Measurements from ENCODE around the gene RBP4. TPM values are rescaled to one million over a fixed set of nuclear protein-coding genes. Genes with fewer than 3 reads are reported as not detected.

The RBP4 gene
- total and polyA plus RNA-seq, 9 of the 15 experiments (the other 6 are each of a cell fraction or from before 2014, with no cell fraction given), result 0.91 TPM; not detected in 8

DNA sequence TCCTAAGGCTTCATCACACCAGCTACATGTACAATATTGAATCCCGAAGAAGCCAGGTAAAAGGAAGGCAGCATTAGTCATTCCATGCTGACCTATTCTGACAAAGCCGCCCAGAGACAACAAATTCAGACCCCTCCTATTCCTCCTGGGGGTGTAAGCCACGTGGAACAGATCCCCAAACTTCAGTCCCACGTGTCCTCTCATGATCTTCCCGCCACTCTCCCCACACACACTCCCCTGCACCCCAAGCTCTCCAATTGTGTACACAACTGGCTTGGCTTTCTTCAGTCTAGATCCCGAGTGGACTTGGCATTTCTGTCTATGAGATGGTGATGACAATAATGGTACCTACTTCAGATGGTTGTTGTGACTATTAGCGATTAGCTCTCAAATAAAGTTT lies 19.9 kb upstream of the RBP4 start:
- Histone ChIP-seq H2AFZ (ENCODE audit: low read depth, low read length) (no peak overlapping the region), H4K20me1 (replicated peaks; ENCODE audit: control insufficient read depth, insufficient read depth, low read length) (no peaks in the 10 kb centered on the region), H3K9ac (ENCODE audit: insufficient read depth in 1 of 2, low read depth in 2 of 2, low read length in 2 of 2) (no peak overlapping the region), H3K4me2 (ENCODE audit: insufficient read depth, low read length) (no peak overlapping the region), H3K27ac (ENCODE audit: extremely low read depth, low read depth, low read length) (no peak overlapping the region), H3K36me3 (ENCODE audit: control insufficient read depth, insufficient read depth, low read length) (no peaks in the 10 kb centered on the region), H3K4me3 (no peak overlapping the region), H3K4me1 (replicated peaks in 1 of 2; ENCODE audit: control insufficient read depth in 2 of 2, insufficient read depth in 2 of 2, low read length in 2 of 2) (no peaks in the 10 kb centered on the region), H3K79me2 (ENCODE audit: control insufficient read depth, insufficient read depth, low read length) (no peaks in the 10 kb centered on the region), H3K9me1 (ENCODE audit: control insufficient read depth, insufficient read depth, low read length) (no peaks in the 10 kb centered on the region), H3K9me3 (replicated peaks; ENCODE audit: control insufficient read depth, insufficient read depth, low read depth, low read length) (no peaks in the 10 kb centered on the region), H3K27me3 (ENCODE audit: control insufficient read depth in 2 of 2, insufficient read depth in 2 of 2, low read length in 2 of 2) (peaks cover 2 to 11% of the 10 kb centered on the region in 2 experiments; a peak in 2 of 5 replicates)
- FAIRE-seq (no peak), ATAC-seq (no peak), DNase-seq (ENCODE audit: extremely low read depth in 1 of 4, low spot score in 3 of 4) (no peak)
- intact Hi-C loops (cut with micrococcal nuclease), result no loop called here
- CTCF ChIA-PET (ENCODE audit: low intra/inter-chr PET ratio), result no interaction called here
- in situ Hi-C loops (cut with MboI), result no loop called here
- TF ChIP-seq, protein P1, sequence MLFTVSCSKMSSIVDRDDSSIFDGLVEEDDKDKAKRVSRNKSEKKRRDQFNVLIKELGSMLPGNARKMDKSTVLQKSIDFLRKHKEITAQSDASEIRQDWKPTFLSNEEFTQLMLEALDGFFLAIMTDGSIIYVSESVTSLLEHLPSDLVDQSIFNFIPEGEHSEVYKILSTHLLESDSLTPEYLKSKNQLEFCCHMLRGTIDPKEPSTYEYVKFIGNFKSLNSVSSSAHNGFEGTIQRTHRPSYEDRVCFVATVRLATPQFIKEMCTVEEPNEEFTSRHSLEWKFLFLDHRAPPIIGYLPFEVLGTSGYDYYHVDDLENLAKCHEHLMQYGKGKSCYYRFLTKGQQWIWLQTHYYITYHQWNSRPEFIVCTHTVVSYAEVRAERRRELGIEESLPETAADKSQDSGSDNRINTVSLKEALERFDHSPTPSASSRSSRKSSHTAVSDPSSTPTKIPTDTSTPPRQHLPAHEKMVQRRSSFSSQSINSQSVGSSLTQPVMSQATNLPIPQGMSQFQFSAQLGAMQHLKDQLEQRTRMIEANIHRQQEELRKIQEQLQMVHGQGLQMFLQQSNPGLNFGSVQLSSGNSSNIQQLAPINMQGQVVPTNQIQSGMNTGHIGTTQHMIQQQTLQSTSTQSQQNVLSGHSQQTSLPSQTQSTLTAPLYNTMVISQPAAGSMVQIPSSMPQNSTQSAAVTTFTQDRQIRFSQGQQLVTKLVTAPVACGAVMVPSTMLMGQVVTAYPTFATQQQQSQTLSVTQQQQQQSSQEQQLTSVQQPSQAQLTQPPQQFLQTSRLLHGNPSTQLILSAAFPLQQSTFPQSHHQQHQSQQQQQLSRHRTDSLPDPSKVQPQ (CRISPR knock-in tag; IDR thresholded peaks at IDR 0.05; ENCODE audit: borderline replicate concordance), result no peak
- no peak for TF ChIP-seq KDM5B (IDR thresholded peaks at IDR 0.05; ENCODE audit: insufficient replicate concordance, low read depth, low read length)
- TF ChIP-seq ZBTB17 (CRISPR knock-in tag; IDR thresholded peaks at IDR 0.05), result no peak
- TF ChIP-seq DNMT1 (IDR thresholded peaks at IDR 0.05), result no peak
- WGBS (ENCODE audit: insufficient coverage, low coverage, missing lambda C conversion rate), result 0% methylated on average over 7 of the region's 7 CpGs
- POLR2A ChIA-PET, result no interaction called here
- no TSS peak for BruUV-seq (replicated peaks)
